Measurements from ENCODE around the gene TSC2. TPM values are rescaled to one million over a fixed set of nuclear protein-coding genes. Genes with fewer than 3 reads are reported as not detected.

TSC2 gene
- total and polyA plus RNA-seq, 2 of the 13 experiments (the other 11 are each of a cell fraction or from before 2014, with no cell fraction given) = 19.6 to 40.4 TPM

GRCh38 chr16:2135770-2136490, 88.1 kb downstream of the TSC2 start, which contains the start of gene PKD1 (continued):
- TF ChIP-seq ARID4A (CRISPR knock-in tag; IDR thresholded peaks at IDR 0.05; ENCODE audit: borderline replicate concordance) (peak; percentile 22; the same call in 1 of the 2 replicates), GMEB1 (CRISPR knock-in tag; IDR thresholded peaks at IDR 0.05; ENCODE audit: borderline replicate concordance) (peak; percentile 71), TFDP2 (CRISPR knock-in tag; IDR thresholded peaks at IDR 0.05) (peak; percentile 75), HOXA3 (CRISPR knock-in tag; IDR thresholded peaks at IDR 0.05) (0 out of 2 replicates have a peak, but pooled peaks have one; percentile 20), DRAP1 (CRISPR knock-in tag; IDR thresholded peaks at IDR 0.05) (peak; percentile 64; the same call in 1 of the 2 replicates), TAF1 (CRISPR knock-in tag; IDR thresholded peaks at IDR 0.05) (peak; percentile 31; the same call in 1 of the 2 replicates), YEATS4 (CRISPR knock-in tag; IDR thresholded peaks at IDR 0.05; ENCODE audit: borderline replicate concordance) (0 out of 2 replicates have a peak, but pooled peaks have one; percentile 23), THAP11 (CRISPR knock-in tag; IDR thresholded peaks at IDR 0.05) (peak; percentile 46; the same call in 1 of the 2 replicates), SAP130 (CRISPR knock-in tag; IDR thresholded peaks at IDR 0.05; ENCODE audit: low read depth) (peak; percentile 82), ETV5 (CRISPR knock-in tag; IDR thresholded peaks at IDR 0.05; ENCODE audit: borderline replicate concordance) (peak; percentile 24; the same call in 1 of the 2 replicates), GABPB1 (CRISPR knock-in tag; IDR thresholded peaks at IDR 0.05) (peak; percentile 75), HMGXB4 (CRISPR knock-in tag; IDR thresholded peaks at IDR 0.05; ENCODE audit: borderline replicate concordance in 1 of 2, low read depth in 1 of 2) (peak in 1 of 2 experiments; percentile 30; a peak in 1 of 4 replicates), POLR2G (IDR thresholded peaks at IDR 0.05; ENCODE audit: low read depth, low read length) (peak; percentile 53; the same call in 1 of the 2 replicates), BCL3 (CRISPR knock-in tag; IDR thresholded peaks at IDR 0.05) (0 out of 2 replicates have a peak, but pooled peaks have one; percentile 40), SP4 (CRISPR knock-in tag; IDR thresholded peaks at IDR 0.05) (peak; percentile 75; the same call in 1 of the 2 replicates), ELF1 (CRISPR knock-in tag; IDR thresholded peaks at IDR 0.05) (peak; percentile 50)
